Neuron (in vitro differentiated cells): Measurements from ENCODE around the gene BPIFB1.

ENCODE experiments used
- H2AFZ ChIP-seq: one replicate; pipeline ENCODE4 v1.6.1; 2013; ENCODE audit warnings: low read depth, mild to moderate bottlenecking, inconsistent platforms, low read length, moderate library complexity
- H3K27me3 ChIP-seq: one replicate; pipeline ENCODE4 v1.6.1; 2013; ENCODE audit warnings: low read length; ENCODE audit not compliant: insufficient read depth
- H3K36me3 ChIP-seq: one replicate; pipeline ENCODE4 v1.6.1; 2013; ENCODE audit warnings: low read length; ENCODE audit not compliant: insufficient read depth
- H3K4me1 ChIP-seq: one replicate; pipeline ENCODE4 v1.6.1; 2013; ENCODE audit warnings: low read length; ENCODE audit not compliant: insufficient read depth
- H3K4me3 ChIP-seq: 2 replicates; pipeline ENCODE4 v1.5.1; 2013; ENCODE audit warnings: mild to moderate bottlenecking, low read length, moderate library complexity
- H3K9me3 ChIP-seq: one replicate; pipeline ENCODE4 v1.6.1; 2013; ENCODE audit warnings: low read length

The BPIFB1 gene

DNA sequence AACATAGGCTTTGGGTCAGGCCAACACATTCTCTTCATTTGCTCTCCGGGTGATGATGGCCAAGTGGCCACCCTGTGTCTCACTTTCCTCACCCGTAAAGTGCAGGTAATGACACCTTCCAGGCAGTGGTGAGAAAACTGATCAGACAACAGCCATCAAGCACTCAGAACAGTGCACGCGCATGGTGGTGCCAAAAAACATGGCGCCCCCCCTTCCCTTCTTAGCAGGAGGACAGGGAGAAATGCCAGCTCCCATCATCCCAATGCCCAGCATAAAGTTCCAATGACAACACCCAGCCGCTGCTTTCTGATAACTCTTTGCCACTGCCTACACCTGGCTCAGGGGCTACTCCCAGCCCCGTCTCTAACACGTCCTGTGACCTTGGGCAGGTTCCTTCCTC lies 8.4 kb downstream of the BPIFB1 start:
- Histone ChIP-seq H3K9me3 (no peaks in the 10 kb centered on the region), H3K27me3 (peaks cover 7% of the 10 kb centered on the region)

GRCh38 chr20:33291830-33292355 lies 8.9 kb downstream of the BPIFB1 start:
- Histone ChIP-seq H3K27me3 (peaks cover 6% of the 10 kb centered on the region), H3K4me1 (no peaks in the 10 kb centered on the region), H3K4me3 (no peak overlapping the region), H3K9me3 (no peaks in the 10 kb centered on the region), H3K36me3 (no peaks in the 10 kb centered on the region), H2AFZ (no peak overlapping the region)

More for the DNA sequence above, 8.4 kb downstream of the BPIFB1 start:
- no peaks in the 10 kb centered on the region for H3K36me3 ChIP-seq
- H3K4me3 ChIP-seq: no peak overlapping the region
- no peak overlapping the region for H2AFZ ChIP-seq
- no peaks in the 10 kb centered on the region for H3K4me1 ChIP-seq

- Histone ChIP-seq H3K4me1 (no peaks in the 10 kb centered on the region), H3K36me3 (no peaks in the 10 kb centered on the region), H3K4me3 (no peak overlapping the region), H3K9me3 (no peaks in the 10 kb centered on the region), H2AFZ (no peak overlapping the region), H3K27me3 (peaks cover 4% of the 10 kb centered on the region)
Observed at GRCh38 chr20:33296206-33296605, 13.2 kb downstream of the BPIFB1 start.

DNA sequence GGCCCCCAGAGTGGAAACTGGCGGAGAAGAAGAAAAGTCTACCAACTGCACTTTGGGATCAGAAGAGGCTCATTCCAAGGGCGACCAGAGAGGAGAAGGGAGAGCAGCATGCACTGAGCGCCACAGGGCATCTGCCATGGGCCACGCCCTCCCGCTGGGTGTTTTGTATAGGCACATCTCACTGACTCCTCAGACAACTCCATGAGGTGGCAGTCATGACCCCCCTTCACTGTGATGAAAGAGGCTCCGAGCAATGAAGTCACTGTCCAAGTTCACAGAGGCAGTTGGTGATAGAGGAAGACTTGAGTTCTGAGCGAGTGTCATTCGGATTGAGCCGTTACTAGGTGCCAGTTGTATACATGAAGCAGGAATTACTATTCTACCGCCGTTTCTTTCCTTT lies 15.4 kb downstream of the BPIFB1 start:
- Histone ChIP-seq H2AFZ (no peak overlapping the region), H3K4me3 (no peak overlapping the region), H3K36me3 (no peaks in the 10 kb centered on the region), H3K4me1 (no peaks in the 10 kb centered on the region), H3K27me3 (peaks cover 4% of the 10 kb centered on the region), H3K9me3 (no peaks in the 10 kb centered on the region)

- Histone ChIP-seq H3K4me1 (no peaks in the 10 kb centered on the region), H3K4me3 (no peak overlapping the region), H3K27me3 (peaks cover 4% of the 10 kb centered on the region), H2AFZ (no peak overlapping the region), H3K36me3 (no peaks in the 10 kb centered on the region), H3K9me3 (no peaks in the 10 kb centered on the region)
Observed at GRCh38 chr20:33299111-33299603, 16.1 kb downstream of the BPIFB1 start.

DNA sequence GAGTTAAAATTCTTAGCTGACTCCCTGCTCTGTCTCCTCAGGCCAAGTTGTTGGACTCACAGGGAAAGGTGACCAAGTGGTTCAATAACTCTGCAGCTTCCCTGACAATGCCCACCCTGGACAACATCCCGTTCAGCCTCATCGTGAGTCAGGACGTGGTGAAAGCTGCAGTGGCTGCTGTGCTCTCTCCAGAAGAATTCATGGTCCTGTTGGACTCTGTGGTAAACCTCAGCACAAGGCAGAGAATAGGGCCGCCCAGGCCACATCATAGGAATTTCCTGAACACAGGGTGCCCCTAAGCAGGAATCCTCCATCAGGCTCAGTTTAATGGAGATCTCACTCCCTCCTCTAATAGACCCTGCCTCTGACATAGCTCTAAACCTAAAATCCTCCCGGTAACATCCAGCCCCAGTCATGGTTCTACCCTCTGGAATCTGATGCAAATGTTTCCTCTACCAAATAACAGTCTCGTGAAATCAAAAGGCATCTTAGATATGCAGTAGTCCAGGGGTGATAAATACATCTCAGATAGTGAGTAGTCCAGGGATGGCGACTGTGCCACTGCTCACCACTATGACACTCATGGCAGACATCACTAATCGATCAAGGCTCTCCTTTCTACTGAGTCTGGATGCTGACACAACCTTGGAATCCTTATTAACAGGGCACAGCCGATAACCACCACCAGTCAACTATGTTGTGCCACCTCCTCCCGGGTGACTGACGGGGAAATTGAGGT lies 18.3 kb downstream of the BPIFB1 start:
- Histone ChIP-seq H2AFZ (no peak overlapping the region), H3K4me3 (no peak overlapping the region), H3K27me3 (peaks cover 4% of the 10 kb centered on the region), H3K4me1 (no peaks in the 10 kb centered on the region), H3K9me3 (no peaks in the 10 kb centered on the region), H3K36me3 (no peaks in the 10 kb centered on the region)

- Histone ChIP-seq H2AFZ (no peak overlapping the region), H3K4me1 (no peaks in the 10 kb centered on the region), H3K36me3 (no peaks in the 10 kb centered on the region), H3K27me3 (no peaks in the 10 kb centered on the region), H3K9me3 (no peaks in the 10 kb centered on the region), H3K4me3 (no peak overlapping the region)
Observed at GRCh38 chr20:33303595-33303994, 20.6 kb downstream of the BPIFB1 start.

DNA sequence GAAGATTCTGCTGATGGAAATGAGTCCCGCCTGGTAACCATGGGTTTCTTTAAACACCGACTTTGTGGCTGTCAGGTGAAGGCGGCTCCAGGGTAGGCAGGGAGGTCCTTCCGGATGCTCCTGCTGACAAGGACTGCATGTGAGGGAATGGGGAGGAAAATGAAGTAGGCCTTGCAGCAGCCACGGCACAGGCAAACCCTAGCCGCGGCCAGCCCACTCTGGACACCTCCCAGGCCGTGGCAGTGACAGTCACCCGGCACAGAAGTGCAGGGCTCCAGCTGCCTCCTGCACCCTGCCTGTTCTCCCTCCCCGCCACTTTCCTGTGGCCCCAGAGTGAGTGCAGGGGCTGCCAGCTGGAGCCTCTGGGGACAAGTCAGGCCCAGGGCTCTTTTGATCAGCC lies 21.0 kb downstream of the BPIFB1 start:
- H3K36me3 ChIP-seq: no peaks in the 10 kb centered on the region
- no peaks in the 10 kb centered on the region for H3K9me3 ChIP-seq
- no peaks in the 10 kb centered on the region for H3K27me3 ChIP-seq
- no peak overlapping the region for H3K4me3 ChIP-seq
- H3K4me1 ChIP-seq: no peaks in the 10 kb centered on the region
- H2AFZ ChIP-seq: no peak overlapping the region

DNA sequence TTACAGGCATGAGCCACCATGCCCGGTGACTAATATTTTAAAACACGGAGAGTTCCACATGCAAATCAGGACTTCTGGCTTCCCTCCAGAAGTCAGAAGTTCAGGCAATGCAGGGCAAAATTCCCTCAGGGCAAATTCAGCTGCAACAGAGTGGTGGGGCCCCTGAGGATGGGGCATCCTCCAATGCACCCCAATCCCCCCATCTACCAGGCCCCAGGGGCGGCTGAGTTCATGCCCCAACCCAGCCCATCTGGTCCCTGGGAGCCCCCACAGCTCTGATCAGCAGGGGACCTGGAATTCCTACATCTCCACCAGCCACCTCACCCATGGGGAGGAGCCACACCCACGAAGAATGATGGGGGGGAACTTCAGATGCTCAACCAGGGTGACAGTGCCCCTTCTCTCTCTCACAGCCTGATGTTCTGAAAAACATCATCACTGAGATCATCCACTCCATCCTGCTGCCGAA lies 22.6 kb downstream of the BPIFB1 start:
- H3K4me1 ChIP-seq: no peaks in the 10 kb centered on the region

DNA sequence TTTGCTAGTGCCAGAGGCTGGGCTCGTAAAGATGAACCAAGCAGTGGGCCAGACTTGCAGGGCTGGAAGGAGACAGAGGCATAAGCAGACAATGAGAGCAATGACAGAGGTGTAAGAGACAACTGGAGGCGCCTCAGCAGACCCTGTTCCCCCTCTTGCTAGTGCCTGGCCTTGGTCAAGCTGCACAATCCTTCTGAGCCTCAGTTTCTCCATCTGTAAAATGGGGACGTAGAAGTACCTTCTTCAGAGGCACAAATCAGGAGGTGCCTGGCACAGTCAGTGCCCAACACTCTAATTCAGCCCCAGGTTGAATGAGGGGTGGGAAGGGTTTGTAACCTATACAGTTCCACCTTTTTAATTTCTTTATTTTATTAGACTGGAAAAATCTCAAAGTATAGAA lies 23.2 kb downstream of the BPIFB1 start:
- Histone ChIP-seq H3K4me3 (no peak overlapping the region), H3K9me3 (no peaks in the 10 kb centered on the region), H3K27me3 (no peaks in the 10 kb centered on the region)

More for the DNA sequence above, 22.6 kb downstream of the BPIFB1 start:
- H3K36me3 ChIP-seq: no peaks in the 10 kb centered on the region
- no peak overlapping the region for H3K4me3 ChIP-seq
- no peaks in the 10 kb centered on the region for H3K9me3 ChIP-seq
- H2AFZ ChIP-seq: no peak overlapping the region
- no peaks in the 10 kb centered on the region for H3K27me3 ChIP-seq

GRCh38 chr20:33306807-33307206 lies 23.8 kb downstream of the BPIFB1 start:
- H3K27me3 ChIP-seq: no peaks in the 10 kb centered on the region
- no peaks in the 10 kb centered on the region for H3K36me3 ChIP-seq
- H3K9me3 ChIP-seq: no peaks in the 10 kb centered on the region
- H3K4me3 ChIP-seq: no peak overlapping the region
- no peak overlapping the region for H2AFZ ChIP-seq
- no peaks in the 10 kb centered on the region for H3K4me1 ChIP-seq

More for the DNA sequence above, 23.2 kb downstream of the BPIFB1 start:
- Histone ChIP-seq H2AFZ (no peak overlapping the region), H3K4me1 (no peaks in the 10 kb centered on the region), H3K36me3 (no peaks in the 10 kb centered on the region)

DNA sequence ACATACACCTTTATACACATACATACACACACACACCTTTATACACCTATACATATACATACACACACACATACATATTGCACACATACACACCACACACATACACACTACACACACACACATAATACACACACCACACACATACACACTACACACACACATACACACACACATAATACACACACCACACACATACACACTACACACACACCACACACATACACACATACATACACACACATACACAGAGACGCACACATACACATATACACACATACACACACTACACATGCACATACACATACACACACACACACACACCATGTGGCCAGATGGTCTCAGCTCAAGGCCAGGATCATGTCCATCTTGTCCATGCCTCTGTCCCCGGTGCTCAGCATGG lies 25.7 kb downstream of the BPIFB1 start:
- Histone ChIP-seq H3K4me3 (no peak overlapping the region), H3K27me3 (no peaks in the 10 kb centered on the region), H3K4me1 (no peaks in the 10 kb centered on the region)

DNA sequence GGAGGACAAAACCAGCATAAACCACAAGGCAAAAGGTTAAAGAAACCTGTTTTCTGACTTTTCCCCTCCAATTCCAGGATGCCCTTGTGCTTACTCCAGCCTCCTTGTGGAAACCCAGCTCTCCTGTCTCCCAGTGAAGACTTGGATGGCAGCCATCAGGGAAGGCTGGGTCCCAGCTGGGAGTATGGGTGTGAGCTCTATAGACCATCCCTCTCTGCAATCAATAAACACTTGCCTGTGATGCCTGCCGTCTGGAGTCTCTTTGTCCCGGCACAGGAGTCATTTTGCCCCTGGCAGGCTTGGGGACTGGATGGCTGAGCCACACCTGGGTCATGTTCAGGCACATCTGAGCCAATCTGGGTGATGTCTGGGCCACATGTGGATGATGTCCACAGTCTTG lies 26.6 kb downstream of the BPIFB1 start:
- H3K36me3 ChIP-seq: no peaks in the 10 kb centered on the region
- H3K4me1 ChIP-seq: no peaks in the 10 kb centered on the region
- H3K9me3 ChIP-seq: no peaks in the 10 kb centered on the region
- H2AFZ ChIP-seq: no peak overlapping the region
- no peak overlapping the region for H3K4me3 ChIP-seq
- no peaks in the 10 kb centered on the region for H3K27me3 ChIP-seq

More for the DNA sequence above, 25.7 kb downstream of the BPIFB1 start:
- no peaks in the 10 kb centered on the region for H3K9me3 ChIP-seq
- H2AFZ ChIP-seq: no peak overlapping the region
- H3K36me3 ChIP-seq: no peaks in the 10 kb centered on the region
